Gastroesophageal sphincter (tissue), 4 donors: ENCODE results near the gene NPY1R. TPM values are rescaled to one million over a fixed set of nuclear protein-coding genes. Genes with fewer than 3 reads are reported as not detected.

Experiments
- ATAC-seq: fragments of 150-250 bp; one replicate; pipeline ENCODE4 v1.9.1; 2016; ENCODE audit warnings: mild to moderate bottlenecking, moderate library complexity
- H3K27ac ChIP-seq, 4 donors: fragments of 200-600 bp; sonication (generic) in 3 of 4; 1 replicate in 3 of 4; 2 replicates in 1 of 4; pipeline ENCODE4 v1.5.1; 2016 to 2019
- H3K27me3 ChIP-seq: fragments of 200-600 bp; sonication (generic); one replicate; pipeline ENCODE4 v1.5.1; 2019
- H3K36me3 ChIP-seq, 2 donors: fragments of 200-600 bp; sonication (generic); one replicate each; pipeline ENCODE4 v1.5.1; 2019; ENCODE audit warnings: control low read depth in 1 of 2
- H3K4me1 ChIP-seq, 3 donors: fragments of 200-600 bp; sonication (generic); 1 replicate in 2 of 3; 2 replicates in 1 of 3; pipeline ENCODE4 v1.5.1; 2016 to 2019; ENCODE audit warnings: control low read depth in 2 of 3
- H3K4me3 ChIP-seq, 2 donors: fragments of 200-600 bp; sonication (generic); one replicate each; pipeline ENCODE4 v1.5.1; 2019; ENCODE audit warnings: mild to moderate bottlenecking in 1 of 2, moderate library complexity in 1 of 2
- H3K9me3 ChIP-seq, 3 donors: fragments of 200-600 bp; sonication (generic); one replicate each; pipeline ENCODE4 v1.5.1; 2017 to 2019; ENCODE audit warnings: control low read depth in 2 of 3
- EP300 ChIP-seq: sonication (generic); formaldehyde crosslinking; IDR thresholded peaks from one replicate; pipeline ENCODE4 v1.6.1; 2017; ENCODE audit warnings: antibody characterized with exemption, mild to moderate bottlenecking
- POLR2A ChIP-seq, 2 donors: fragments of 450-650 bp; IDR thresholded peaks; one replicate each; pipeline ENCODE4 v1.6.1; 2017; ENCODE audit warnings: antibody characterized with exemption in 2 of 2, mild to moderate bottlenecking in 2 of 2, moderate library complexity in 1 of 2
- POLR2AphosphoS5 ChIP-seq: sonication (generic); formaldehyde crosslinking; IDR thresholded peaks from one replicate; pipeline ENCODE4 v1.6.1; 2017; ENCODE audit warnings: antibody characterized with exemption
- WGBS, 2 donors: methylation state at CpG; one replicate each; pipeline ENCODE4 v1.1.5; 2018; ENCODE audit warnings: low coverage in 1 of 2; 5-methylcytosine and 5-hydroxymethylcytosine counted together
- total RNA-seq, 4 donors: library from RNA; depleted of rRNA; stranded (reverse); fragments of >200 nt; gene quantifications; one replicate each; pipeline ENCODE4 v1.1.0, GENCODE V29; 2016
- TF ChIP-seq, protein P1 (sequence below), 4 experiments: fragments of 200-600 bp in 2 of 4; fragments of 450-650 bp in 2 of 4; sonication (generic) in 1 of 4; IDR thresholded peaks; one replicate each; pipeline ENCODE4 v1.5.1; 2017 to 2019; ENCODE audit warnings: antibody characterized with exemption in 4 of 4, mild to moderate bottlenecking in 2 of 4, moderate library complexity in 2 of 4

The NPY1R gene
- total RNA-seq, 4 donors from 2014 or later = 1.1 to 5.4 (median 4.1) TPM

DNA sequence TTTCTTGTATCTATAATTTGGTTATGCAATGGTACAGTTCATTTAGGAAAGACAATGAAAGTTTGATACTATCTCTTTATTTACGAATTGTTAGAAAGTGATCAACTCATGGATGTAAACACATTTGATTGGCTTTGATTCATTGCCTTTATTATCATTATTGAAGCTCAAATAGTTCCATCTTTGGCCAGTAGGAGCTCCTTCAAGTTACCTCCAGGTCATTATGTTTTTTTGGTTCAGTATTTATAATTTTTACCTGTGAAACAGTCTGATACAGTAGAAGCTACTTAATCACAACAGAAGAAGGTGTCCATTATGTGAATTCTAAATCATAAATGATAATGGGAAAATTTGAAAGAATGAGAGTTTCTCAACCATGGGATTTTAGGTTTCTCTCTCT is 23.7 kb upstream of the NPY1R start:
- no peaks in the 10 kb centered on the region for H3K36me3 ChIP-seq
- H3K27me3 ChIP-seq = no peaks in the 10 kb centered on the region
- H3K27ac ChIP-seq = no peak overlapping the region
- no peaks in the 10 kb centered on the region for H3K4me1 ChIP-seq
- WGBS, 2 donors = 64 to 74% methylated on average over 1 of the region's 1 CpG
- no peak for TF ChIP-seq POLR2A (IDR thresholded peaks at IDR 0.05)
- TF ChIP-seq EP300 = no peak
- no peak for TF ChIP-seq POLR2AphosphoS5
- TF ChIP-seq, protein P1, sequence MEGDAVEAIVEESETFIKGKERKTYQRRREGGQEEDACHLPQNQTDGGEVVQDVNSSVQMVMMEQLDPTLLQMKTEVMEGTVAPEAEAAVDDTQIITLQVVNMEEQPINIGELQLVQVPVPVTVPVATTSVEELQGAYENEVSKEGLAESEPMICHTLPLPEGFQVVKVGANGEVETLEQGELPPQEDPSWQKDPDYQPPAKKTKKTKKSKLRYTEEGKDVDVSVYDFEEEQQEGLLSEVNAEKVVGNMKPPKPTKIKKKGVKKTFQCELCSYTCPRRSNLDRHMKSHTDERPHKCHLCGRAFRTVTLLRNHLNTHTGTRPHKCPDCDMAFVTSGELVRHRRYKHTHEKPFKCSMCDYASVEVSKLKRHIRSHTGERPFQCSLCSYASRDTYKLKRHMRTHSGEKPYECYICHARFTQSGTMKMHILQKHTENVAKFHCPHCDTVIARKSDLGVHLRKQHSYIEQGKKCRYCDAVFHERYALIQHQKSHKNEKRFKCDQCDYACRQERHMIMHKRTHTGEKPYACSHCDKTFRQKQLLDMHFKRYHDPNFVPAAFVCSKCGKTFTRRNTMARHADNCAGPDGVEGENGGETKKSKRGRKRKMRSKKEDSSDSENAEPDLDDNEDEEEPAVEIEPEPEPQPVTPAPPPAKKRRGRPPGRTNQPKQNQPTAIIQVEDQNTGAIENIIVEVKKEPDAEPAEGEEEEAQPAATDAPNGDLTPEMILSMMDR (IDR thresholded peaks at IDR 0.05) = no peak
- no peaks in the 10 kb centered on the region for H3K9me3 ChIP-seq
- ATAC-seq = no peak
- H3K4me3 ChIP-seq = no peak overlapping the region

- TF ChIP-seq POLR2AphosphoS5 (no peak), EP300 (no peak), POLR2A (IDR thresholded peaks at IDR 0.05) (no peak)
- TF ChIP-seq, protein P1 (IDR thresholded peaks at IDR 0.05) = no peak
- Histone ChIP-seq H3K27me3 (peaks cover 14% of the 10 kb centered on the region), H3K4me3 (no peak overlapping the region), H3K27ac (no peak overlapping the region), H3K36me3 (no peaks in the 10 kb centered on the region), H3K4me1 (no peaks in the 10 kb centered on the region), H3K9me3 (no peaks in the 10 kb centered on the region)
- WGBS, 2 donors = 71 to 90% methylated on average over 2 to 3 of the region's 3 CpGs
- no peak for ATAC-seq
These were observed 20.7 kb upstream of the NPY1R start for GRCh38 chr4:163353054-163353453.

DNA sequence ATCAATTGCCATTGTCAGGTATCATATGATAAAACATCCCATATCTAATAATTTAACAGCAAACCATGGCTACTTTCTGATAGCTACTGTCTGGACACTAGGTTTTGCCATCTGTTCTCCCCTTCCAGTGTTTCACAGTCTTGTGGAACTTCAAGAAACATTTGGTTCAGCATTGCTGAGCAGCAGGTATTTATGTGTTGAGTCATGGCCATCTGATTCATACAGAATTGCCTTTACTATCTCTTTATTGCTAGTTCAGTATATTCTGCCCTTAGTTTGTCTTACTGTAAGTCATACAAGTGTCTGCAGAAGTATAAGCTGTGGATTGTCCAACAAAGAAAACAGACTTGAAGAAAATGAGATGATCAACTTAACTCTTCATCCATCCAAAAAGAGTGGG is 18.3 kb upstream of the NPY1R start:
- no peak overlapping the region for H3K4me3 ChIP-seq
- peaks cover 34% of the 10 kb centered on the region for H3K27me3 ChIP-seq
- no peaks in the 10 kb centered on the region for H3K36me3 ChIP-seq
- H3K9me3 ChIP-seq = no peaks in the 10 kb centered on the region
- TF ChIP-seq EP300 (no peak), POLR2A (IDR thresholded peaks at IDR 0.05) (no peak), POLR2AphosphoS5 (no peak)
- TF ChIP-seq, protein P1 (IDR thresholded peaks at IDR 0.05) = no peak
- ATAC-seq = no peak
- H3K27ac ChIP-seq = no peak overlapping the region
- no peaks in the 10 kb centered on the region for H3K4me1 ChIP-seq

GRCh38 chr4:163344147-163345125 is 12.0 kb upstream of the NPY1R start:
- H3K9me3 ChIP-seq = no peaks in the 10 kb centered on the region
- WGBS, 2 donors = 4 to 6% methylated on average over 6 to 11 of the region's 50 CpGs
- peak; percentile 28 for ATAC-seq
- TF ChIP-seq, protein P1 (IDR thresholded peaks at IDR 0.05) = no peak
- no peak for TF ChIP-seq EP300
- TF ChIP-seq POLR2AphosphoS5 = no peak
- TF ChIP-seq POLR2A (IDR thresholded peaks at IDR 0.05) = no peak
- peak overlapping the region; percentile 24 to 50 for H3K4me3 ChIP-seq
- H3K4me1 ChIP-seq = peaks cover 0 to 19% (median 7%) of the 10 kb centered on the region in 3 donors
- H3K27ac ChIP-seq = peak overlapping the region in 3 of 4 donors; percentile 37 to 62 (median 50)
- peaks cover 77% of the 10 kb centered on the region for H3K27me3 ChIP-seq
- no peaks in the 10 kb centered on the region for H3K36me3 ChIP-seq
